NCI-H526 treated with DMSO at 0.1 percent for 48 hours (cell line): ENCODE data around the gene NUFIP1.
"Not testable (repeated sequence)": the region's sequence is repeated elsewhere in the genome, so short reads cannot be mapped to it uniquely, and the experiment has no call there.

Source experiments
- DNase-seq: peaks from one replicate; lab custom pipeline; 2025; lab: John Stamatoyannopoulos, UW

NUFIP1 gene

DNA sequence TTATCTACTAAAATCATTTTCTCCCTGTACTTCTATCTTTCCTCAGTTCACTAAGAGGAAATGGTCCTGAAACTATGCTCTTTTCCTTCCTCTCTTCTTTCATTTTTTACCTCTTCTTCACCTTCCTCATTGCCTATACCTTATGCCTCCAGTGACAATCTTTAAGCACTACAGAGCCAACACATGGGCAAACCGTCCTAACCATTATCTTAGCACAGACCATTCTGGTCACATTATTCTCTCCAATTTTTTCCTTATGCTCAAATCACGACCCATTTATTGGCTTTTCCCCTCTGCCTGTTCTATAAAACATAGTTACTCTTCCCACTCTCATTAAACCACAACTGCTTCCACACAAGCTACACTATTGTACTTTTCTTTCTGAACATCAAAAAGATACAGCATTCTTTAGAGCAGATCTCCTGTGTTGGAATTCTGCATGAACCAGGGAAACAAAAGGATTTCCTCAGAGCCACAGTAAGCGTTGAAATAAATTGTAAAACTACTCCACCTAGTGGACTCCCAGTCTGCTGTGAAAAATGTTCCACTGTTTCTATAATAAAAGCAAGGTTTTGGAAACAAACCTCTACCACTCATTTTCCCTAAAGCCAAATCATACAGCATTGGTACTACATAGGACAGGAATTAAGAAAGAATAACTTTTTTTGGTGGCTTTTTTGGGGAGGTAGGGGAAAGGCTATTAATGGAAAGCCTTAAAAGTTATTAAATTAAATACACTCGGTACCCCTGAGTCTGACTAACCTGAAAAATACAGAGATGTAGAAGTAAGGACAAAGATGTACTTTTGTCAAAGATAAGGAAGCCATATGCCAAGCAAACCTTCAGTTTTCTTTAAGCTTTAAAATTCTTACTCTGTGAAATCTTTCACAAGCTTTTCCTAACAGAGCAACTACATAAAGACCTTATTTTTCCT lies 19.5 kb downstream of the NUFIP1 start:
- DNase-seq: peak; percentile 17

- no peak for DNase-seq
Observed at GRCh38 chr13:44968434-44968815, 20.8 kb downstream of the NUFIP1 start.

- DNase-seq: no peak
Observed at GRCh38 chr13:44967704-44968433, 21.4 kb downstream of the NUFIP1 start.

DNA sequence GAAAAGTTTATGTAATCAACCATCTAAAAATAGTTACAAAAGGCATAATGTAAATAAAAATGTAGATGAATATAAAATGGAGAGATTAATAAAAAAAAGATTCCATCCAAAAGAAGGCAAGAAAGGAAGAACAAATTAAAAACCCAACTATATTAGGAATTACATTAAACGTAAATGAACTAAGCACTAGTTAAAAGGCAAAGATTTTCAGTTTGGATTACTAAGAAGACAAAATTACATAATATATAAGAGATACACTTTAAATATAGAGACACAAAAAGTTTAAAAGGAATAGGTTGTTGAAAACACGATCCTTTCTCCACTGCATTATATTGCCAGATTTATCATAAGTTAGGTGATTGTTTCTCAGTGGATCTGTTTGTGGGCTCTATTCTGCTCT lies 27.3 kb downstream of the NUFIP1 start:
- no peak for DNase-seq

DNA sequence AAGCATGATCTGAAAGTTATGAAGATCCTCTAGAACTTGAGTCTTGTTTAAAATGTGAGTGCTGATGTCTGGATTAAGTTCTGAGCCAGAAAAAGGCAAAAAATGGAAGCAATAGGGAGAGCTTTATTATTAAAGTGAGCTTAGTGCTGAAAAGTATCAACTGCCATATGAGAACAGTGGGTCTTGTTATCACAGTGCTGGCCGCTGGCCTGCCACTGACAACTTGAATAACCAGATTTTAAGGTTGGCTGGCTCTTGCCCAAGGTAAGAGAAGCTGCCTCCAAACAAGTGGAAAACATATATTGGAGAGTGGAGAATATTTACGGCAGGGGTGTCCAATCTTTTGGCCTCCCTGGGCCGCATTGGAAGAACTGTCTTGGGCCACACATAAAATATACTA lies 33.9 kb downstream of the NUFIP1 start:
- DNase-seq: no peak

- DNase-seq: no peak
Observed at GRCh38 chr13:44954224-44954623, 35.0 kb downstream of the NUFIP1 start.

GRCh38 chr13:44952671-44953070 lies 36.6 kb downstream of the NUFIP1 start:
- no peak for DNase-seq

DNA sequence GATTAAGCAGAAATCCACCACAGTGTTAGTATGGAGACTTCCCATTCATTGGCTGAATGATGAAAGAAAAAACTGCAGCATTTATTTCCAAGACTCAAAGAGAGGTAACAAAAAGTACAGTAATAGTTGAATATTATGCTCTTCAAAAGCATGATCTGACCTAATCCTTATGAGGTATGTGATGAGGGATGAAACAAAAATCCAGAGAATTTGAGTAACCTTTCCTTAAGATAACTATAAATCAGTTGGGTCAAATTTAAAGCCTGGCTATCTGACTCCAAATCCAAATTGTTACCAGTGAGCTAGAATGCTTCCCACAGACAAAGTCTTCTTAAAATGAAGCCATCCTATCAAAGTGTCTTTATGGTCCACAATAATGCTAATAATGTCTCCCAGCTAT lies 38.1 kb downstream of the NUFIP1 start:
- DNase-seq: no peak

DNA sequence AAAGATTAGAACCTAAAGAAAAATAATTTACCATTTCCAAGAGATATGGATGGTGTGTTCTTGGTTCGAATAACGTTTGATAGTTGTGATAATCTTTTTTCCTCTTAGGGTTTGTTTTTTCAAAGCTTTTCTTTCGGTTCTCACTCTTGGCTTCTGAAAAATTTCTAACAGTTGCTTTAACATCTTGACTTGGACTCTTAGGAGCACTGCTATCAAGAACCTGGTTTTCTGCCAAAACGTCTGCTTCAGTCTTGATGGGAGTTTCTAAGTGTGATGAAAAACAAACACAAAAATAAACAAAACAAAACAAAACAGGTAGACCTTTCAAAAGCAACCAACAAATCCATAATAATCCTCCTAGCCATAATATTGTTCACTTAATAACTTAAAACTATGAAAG lies 45.9 kb downstream of the NUFIP1 start:
- DNase-seq: not testable (repeated sequence)

- no peak for DNase-seq
Observed at GRCh38 chr13:44938854-44939253, 50.4 kb downstream of the NUFIP1 start.

GRCh38 chr13:44936246-44936645 lies 53.0 kb downstream of the NUFIP1 start:
- DNase-seq: no peak

GRCh38 chr13:44934724-44935123 lies 54.5 kb downstream of the NUFIP1 start:
- DNase-seq: no peak

DNA sequence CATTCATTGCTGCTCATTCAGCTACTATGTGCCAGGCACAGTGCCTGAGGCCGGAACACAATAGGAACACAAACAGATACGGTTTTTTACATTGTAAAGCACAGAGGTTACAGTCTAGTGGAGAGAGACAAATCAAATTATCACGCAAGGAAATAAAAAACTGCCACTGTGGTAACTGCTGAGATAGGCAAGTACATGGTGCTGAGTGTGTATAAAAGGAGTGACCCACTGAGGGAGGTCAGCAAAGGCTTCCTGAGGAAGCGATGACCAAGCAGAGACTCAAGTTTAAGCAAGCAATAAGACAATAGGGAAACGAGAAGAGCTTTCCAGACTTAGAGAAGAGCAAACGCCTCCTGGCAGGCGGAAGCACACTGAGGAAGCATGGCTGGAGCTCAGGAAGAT lies 56.4 kb downstream of the NUFIP1 start:
- no peak for DNase-seq

DNA sequence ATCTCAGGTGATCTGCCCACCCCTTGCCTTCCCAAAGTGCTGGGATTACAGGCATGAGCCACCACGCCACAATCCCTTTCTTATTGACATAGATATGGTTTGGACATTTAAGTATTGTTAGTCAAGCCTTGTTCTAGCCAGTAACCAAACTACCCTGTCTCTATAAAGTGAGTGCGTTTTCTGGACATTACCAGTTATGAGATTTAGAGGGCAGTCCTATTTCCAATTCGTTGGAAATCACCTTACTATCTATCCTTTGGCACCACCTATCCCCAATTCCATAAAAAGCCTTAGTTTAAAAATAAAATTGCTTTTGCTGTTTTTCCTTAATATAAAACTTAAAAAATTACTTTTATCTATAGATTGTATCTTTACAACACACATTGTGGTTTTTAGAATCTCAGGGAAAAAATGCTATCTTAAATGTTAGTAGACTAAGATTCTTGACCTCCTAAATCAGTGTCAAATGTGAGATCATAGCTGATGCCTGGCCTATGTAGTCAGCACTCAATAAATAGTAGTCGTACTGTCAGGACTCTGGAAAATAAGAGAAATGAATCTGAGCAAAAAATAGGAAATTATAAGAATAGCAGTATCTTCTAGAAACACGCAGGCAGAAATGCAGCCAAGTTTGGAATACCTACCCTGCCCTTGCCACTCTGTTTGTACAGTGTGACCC lies 57.0 kb downstream of the NUFIP1 start:
- DNase-seq: no peak

- no peak for DNase-seq
Observed at GRCh38 chr13:44930963-44931623, 58.2 kb downstream of the NUFIP1 start.

GRCh38 chr13:44930280-44930679 lies 59.0 kb downstream of the NUFIP1 start:
- no peak for DNase-seq

GRCh38 chr13:44929692-44930091 lies 59.6 kb downstream of the NUFIP1 start:
- no peak for DNase-seq

DNA sequence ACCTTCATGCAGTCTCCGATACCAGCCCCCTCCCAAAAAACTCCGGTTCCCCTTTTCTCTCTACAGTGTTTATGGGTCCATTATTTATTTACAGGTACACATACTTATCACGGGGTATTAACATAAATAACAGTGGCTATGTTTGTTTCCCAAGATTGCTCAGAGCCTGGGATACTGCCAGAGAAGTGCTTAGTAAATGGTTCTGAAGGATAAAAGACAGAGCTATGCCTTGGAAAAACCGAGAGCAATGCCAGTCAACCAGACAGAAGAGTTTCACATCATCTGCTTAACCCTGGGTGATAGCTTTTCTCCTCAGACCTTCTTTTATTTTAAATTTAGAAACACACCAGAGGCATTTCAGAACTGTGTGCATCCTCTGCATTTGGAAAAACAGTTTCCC lies 61.3 kb downstream of the NUFIP1 start:
- DNase-seq: no peak

GRCh38 chr13:44921931-44922758 lies 67.1 kb downstream of the NUFIP1 start:
- no peak for DNase-seq

DNA sequence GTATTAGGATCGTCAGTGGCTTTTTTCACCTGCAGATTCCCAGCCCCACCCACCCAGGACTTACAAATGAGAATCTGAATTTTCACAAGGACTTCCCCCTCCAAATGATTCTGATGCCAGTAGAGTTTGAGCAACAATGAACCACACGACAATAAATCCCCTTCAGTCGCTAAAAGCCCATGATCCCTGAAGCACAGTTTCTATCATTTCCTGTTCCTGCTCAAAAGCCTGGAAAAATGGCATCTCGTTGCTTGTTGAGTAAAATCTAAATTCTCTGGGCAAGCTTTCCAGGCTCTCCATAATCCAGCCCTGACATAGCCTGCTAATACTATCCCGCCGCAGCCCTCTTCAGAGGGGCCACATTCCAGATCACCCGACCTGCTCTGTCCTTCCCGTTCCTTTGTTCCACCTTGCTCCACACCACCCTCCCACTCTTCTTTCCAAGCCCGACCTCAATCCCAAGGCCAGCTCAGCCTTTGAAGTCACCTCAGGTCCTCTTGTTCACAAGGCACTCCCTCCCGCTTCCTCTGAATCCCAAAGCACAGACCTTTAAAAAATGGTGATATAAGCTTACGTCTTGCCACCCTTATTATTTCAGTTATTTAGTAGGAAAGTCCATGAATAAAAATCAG lies 67.9 kb downstream of the NUFIP1 start:
- no peak for DNase-seq

GRCh38 chr13:44920013-44920412 lies 69.3 kb downstream of the NUFIP1 start:
- DNase-seq: no peak
